ENCODE data around the gene LTF.

The LTF gene

DNA sequence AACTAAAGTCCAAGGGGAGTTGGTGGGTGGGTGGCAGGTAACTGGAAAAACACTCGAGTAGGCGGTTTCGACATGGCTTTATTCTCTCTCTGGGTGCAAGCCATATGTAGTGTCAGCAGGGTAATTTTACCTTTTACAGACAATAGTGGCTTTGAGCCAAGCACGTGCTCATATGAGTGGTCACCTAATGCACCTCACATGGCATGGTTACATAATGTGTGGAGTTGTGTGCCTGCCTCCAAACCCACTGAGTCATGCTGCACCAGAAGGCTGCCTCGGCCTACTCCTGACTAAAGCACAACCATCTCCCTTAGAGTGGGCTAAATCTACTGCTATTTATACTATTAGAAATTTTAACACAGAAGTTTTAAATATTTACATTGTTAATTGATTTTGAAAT lies 41.1 kb downstream of the LTF start:
- TF ChIP-seq, protein P1, sequence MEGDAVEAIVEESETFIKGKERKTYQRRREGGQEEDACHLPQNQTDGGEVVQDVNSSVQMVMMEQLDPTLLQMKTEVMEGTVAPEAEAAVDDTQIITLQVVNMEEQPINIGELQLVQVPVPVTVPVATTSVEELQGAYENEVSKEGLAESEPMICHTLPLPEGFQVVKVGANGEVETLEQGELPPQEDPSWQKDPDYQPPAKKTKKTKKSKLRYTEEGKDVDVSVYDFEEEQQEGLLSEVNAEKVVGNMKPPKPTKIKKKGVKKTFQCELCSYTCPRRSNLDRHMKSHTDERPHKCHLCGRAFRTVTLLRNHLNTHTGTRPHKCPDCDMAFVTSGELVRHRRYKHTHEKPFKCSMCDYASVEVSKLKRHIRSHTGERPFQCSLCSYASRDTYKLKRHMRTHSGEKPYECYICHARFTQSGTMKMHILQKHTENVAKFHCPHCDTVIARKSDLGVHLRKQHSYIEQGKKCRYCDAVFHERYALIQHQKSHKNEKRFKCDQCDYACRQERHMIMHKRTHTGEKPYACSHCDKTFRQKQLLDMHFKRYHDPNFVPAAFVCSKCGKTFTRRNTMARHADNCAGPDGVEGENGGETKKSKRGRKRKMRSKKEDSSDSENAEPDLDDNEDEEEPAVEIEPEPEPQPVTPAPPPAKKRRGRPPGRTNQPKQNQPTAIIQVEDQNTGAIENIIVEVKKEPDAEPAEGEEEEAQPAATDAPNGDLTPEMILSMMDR (IDR thresholded peaks at IDR 0.05; ENCODE audit: low read depth, low read length), result no peak
- H3K4me3 ChIP-seq (ENCODE audit: low read depth, low read length), result no peak overlapping the region

DNA sequence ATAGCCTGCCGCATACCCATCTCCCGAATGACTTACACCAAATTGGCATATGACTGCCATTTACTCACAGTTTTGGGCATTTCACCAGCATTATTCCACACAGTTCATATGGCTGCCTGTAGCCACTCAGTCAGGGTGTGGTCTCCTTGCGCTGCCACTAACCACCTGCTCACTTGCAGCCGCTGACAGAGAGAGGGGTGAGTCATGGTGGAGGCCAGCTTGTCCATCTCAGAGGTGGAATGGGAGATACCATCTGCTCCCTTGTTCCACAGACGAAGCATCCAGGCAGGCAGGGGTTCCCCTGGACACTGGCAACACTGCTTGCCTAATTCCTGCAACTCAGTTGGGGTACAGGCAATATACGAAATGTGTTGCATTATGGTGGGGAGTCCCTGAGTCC lies 42.1 kb downstream of the LTF start:
- H3K4me3 ChIP-seq (ENCODE audit: low read depth, low read length), result no peak overlapping the region
- TF ChIP-seq, protein P1 (IDR thresholded peaks at IDR 0.05; ENCODE audit: low read depth, low read length), result no peak

DNA sequence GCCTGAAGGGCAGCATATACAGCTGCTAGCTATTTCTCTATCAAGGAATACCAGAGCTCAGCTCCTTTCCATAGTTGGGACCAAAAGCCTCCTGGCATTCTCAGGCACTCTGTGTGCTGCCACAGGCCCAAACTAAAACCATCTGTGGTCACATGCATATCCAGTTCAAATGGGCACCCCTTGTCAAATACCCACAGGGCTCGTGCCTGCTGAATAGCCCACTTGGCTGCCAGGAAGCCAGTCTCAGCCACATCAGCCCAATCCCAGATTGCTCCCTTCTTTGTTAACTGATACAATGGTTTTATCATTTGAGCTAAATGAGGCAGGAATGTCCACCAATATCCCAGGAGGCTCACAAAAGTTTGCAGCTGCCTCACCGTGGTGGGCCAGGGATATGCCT lies 43.8 kb downstream of the LTF start:
- TF ChIP-seq, protein P1 (IDR thresholded peaks at IDR 0.05; ENCODE audit: low read depth, low read length), result no peak
- no peak overlapping the region for H3K4me3 ChIP-seq (ENCODE audit: low read depth, low read length)

DNA sequence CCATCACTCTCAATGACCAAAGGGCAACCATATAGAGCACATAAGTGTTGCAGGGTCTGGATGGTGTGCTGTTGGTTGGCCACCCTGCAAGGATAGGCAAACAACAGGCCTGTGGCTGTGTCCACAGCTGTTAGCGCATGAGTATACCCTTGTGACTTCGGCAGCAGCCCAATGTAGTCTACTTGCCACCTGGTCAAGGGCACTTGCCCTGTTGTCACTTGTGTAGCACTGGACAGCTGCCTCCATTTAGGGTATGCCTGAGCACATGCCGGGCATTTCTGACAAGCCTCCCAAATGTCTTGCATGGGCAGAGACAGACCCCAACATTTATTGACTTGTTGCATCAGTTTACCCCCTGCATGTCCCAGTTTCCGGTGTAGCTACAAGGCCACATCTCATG lies 44.9 kb downstream of the LTF start:
- TF ChIP-seq, protein P1 (IDR thresholded peaks at IDR 0.05; ENCODE audit: low read depth, low read length), result no peak
- H3K4me3 ChIP-seq (ENCODE audit: low read depth, low read length), result no peak overlapping the region

DNA sequence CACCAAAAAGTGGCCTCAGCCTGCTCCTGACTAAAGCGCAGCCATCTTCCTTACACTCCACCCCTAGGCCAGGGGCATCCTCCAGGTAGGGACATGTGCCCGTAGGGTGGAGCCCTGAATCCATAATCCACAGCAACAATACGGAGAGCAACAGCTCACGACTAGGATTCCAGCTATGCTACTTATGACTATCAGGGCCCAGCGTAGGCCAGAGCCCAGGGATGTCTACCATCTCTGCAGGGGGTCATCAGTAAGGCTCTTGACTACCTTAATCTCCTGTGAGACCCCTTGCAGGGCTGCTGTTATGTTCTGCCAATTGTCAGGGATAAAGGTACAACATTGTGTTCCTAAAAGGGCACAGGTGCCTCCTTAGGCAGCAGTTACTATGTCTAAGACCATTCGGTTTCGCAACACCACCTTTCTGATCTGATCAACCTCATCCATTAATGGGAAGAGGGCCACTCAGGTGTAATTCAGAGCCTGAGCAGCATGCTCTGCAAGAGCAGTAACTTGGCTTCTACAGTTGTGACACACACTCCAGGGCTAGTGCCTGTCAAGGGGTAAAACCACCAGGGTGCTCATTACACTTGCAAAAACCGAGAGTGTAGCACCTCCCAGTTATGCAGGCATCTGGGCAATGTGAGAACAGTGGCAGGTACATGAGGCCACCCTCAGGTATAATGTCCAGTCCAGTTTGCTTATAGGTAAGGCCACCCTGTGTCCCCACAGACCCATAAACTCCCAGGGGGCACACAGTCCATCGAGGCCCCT lies 46.7 kb downstream of the LTF start:
- TF ChIP-seq, protein P1 (IDR thresholded peaks at IDR 0.05; ENCODE audit: low read depth, low read length), result no peak
- H3K4me3 ChIP-seq (ENCODE audit: low read depth, low read length), result no peak overlapping the region

DNA sequence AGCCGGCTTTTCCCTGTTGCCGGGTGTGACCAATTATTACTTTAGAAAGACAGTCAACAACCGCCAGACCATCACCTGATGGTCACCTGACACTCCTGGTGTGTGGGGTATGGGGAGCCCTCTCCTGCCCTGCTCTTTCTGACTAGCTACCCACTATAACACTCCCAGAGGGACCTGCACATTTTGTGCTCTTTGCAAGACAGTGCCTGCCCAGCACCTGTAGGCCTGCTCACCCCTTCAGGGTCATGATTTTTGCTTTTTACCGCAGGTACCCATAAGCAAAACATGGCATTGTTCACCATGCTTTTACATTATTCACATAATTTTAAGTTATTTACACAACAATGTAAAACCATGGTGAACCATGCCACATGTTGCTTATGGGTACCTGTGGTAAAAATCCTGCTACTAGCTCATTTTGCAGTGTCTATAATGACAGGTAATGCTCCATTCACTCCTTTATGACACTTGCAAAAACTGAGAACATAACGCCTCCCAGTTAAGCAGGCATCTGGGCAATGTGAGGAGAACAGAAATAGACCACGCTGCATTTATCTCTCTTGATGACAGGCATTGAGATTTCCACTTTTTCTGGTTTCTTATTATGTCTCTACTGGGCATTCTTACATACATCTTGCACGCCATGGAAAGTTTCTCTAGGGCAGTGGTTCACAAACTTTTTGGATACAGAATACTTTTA lies 47.7 kb downstream of the LTF start:
- TF ChIP-seq, protein P1 (IDR thresholded peaks at IDR 0.05; ENCODE audit: low read depth, low read length), result no peak
- H3K4me3 ChIP-seq (ENCODE audit: low read depth, low read length), result no peak overlapping the region

DNA sequence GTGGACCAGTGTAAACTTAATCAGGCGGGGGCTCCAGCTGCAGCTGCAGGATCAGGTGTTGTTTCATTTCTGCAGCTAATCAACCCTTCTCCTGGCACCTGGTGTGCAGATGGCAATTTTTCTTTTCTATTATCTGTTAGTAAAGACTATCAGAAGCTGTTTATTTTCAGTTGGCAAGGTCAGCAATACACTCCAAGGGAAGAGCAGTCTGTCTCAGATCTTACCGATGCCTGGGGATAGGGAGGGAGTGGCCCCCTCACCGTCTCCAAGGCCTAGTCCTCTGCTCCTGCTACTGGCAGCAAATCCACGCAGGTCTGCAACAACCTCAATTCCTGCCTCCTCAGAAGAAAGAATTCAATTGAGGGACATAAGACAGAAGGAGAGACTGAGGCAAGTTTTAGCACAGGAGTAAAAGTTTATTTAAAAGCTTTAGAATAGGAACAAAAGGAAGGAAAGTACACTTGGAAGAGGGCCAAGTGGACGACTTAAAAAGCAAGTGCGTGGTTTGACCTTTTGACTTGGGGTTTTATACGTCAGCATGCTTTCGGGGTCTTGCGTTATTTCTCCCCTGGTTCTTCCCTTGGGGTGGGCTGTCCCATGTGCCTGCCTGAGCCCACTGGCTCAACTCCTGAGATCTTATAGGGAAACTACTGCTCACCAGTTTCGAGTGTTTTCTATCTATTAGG lies 48.4 kb downstream of the LTF start:
- H3K4me3 ChIP-seq (ENCODE audit: low read depth, low read length), result no peak overlapping the region
- TF ChIP-seq, protein P1 (IDR thresholded peaks at IDR 0.05; ENCODE audit: low read depth, low read length), result no peak

Measured in WI38 (cell line).